HG03039 (cell line): ENCODE data around the gene DHH.
A peak's percentile ranks its signal among the peaks of the same experiment; 100 is the strongest.
"Not testable (repeated sequence)": the region's sequence is repeated elsewhere in the genome, so short reads cannot be mapped to it uniquely, and the experiment has no call there.

ENCODE experiments used
- ATAC-seq: cut with Tn5 transposase; IDR thresholded peaks from one replicate; pipeline ENCODE4 v1.9.1; 2021; ENCODE audit warnings: mild to moderate bottlenecking, moderate library complexity; ENCODE audit not compliant: unreplicated experiment

Gene DHH

DNA sequence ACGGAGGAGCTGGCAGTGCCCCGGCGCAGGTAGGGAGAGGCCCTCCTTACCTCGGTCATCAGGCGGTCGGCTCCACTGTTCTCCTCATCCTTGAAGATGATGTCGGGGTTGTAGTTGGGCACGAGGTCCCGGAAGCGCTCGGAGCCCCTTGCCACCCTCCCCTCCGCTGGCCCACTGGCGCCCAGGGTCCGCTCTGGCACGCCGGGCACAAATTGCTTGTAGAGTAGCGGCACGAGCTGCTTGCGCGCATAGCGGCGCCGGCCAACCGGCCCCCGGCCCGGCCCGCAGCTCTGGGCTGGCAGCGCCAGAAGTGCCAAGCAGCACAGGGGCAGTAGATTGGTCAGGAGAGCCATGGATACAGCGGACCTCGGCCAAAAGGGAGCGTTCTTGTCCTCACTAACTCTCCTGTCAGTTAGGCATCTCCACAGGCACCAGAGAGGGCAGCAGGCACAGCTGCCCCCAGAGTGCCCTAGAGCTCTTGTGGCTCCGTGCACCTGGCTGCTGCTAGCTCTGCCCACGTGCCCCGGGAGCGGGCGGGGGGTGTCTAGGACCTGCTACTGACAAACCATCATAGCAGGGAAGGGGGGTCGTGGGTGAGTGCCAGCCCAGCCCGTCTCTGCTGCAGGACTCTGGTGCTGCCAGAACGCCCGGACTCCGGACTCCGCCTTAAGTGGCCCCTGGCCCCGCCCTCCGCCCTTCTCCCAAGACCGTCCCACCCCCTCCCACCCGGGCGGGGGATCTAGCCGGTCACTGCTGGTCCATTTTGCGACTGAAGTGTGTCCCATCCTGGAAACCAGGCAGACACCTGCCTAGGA is at the start of gene DHH:
Gene DHH (minus strand): TSS at position 642 of the 815 bp plus-strand sequence. CDS start 289 bp downstream, at position 353.
- no peak for ATAC-seq

DNA sequence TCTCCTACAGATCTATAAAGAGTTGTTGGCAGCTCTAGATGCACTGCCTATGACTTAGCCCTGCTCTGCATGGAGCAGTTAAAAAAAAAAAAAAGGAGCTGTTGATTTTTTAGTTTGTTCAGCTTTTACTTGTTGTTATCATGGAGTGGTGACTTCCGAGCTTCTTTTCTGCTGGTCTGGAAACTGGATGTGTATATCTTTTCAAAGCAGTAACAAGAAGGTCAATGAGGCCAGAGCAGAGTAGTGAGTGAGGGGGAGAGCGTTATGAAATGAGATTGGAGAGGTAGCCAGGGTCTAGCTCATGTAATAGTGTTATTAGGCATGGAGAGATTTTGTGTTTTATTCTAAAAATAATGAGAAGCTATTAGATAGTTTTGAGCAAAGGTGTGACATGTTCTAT is 49.8 kb upstream of the DHH start:
- ATAC-seq, result no peak

DNA sequence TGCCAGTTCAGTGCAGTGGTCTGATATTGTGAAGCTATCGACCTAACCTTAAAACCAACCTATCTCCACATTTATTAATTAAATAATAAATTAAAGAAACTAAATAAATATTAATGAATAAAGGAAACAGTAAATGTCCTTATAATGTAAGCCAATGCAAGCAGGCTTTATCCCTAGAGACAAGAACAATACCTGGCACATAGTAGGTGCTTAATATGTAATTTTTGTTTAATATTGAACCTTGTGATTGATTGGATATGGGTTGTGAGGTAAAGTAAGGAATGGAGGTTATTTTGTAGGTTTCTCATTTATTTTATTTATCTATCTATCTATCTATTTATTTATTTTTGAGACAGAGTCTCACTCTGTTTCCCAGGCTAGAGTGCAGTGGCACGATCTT is 44.4 kb upstream of the DHH start:
- ATAC-seq, result no peak

DNA sequence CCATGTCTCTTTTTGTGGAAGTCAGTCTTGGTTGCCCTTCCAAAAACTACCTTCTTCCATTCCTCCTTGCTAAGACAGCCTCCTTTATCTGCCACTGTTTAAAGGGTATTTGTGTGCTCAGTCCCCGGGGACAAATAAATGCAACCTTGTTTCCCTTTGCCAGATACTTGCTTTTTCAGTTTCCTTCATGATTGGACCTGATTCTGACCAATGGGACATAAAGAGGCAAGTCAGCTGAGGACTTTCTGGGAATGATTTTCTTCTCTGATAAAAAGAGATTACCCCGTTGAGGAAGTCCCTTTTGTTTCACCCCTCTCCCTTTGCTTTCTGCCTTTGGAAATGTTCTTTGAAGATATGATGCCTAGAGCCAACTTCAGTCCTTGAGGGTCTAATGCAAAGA is 44.0 kb upstream of the DHH start:
- ATAC-seq, result no peak

DNA sequence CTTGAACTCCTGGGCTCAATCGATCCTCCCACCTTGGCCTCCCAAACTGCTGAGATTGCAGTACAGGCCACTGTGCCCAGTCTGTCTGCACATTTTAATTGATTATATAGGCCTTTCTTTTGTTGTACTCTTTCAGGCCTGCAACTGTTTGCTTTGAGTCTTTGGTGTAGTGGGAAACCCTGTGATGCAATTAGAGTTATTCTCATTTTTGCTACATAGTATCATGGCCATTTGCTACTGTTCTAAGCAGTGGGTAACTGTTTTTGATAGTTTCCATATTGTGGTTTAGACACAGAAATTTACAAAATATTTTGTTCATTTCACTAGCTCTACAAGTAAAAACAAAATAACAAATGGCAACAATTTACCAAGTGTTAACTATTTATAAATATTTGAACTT is 42.9 kb upstream of the DHH start:
- no peak for ATAC-seq

DNA sequence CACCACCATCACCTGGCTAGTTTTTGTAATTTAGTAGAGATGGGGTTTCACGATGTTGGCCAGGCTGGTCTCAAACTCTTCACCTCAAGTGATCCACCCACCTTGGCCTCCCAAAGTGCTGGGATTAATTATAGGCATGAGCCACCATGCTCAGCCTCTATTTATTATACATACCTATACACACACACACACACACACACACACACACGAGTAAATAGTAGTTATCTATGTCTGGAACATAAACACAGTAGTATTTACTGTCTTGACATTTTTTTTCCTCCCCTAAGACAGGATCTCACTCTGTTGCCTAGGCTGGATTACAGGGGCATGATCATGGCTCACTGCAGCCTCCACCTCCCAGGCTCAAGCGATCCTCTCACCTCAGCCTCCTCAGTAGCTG is 42.4 kb upstream of the DHH start:
- ATAC-seq, result not testable (repeated sequence)

DNA sequence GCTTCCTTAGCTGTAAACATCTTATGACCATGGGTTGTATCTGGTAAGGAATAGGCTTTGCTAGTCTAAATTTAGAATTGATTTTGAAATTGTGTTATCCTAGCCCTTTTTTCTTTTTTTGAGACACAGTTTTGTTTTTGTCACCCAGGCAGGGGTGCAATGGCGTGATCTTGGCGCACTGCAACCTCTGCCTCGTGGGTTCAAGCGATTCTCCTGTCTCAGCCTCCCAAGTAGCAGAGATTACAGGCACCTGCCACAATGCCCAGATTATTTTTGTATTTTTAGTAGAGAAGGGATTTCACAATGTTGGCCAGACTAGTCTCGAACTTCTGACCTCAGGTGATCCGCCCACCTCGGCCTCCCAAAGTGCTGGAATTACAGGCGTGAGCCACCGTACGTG is 39.0 kb upstream of the DHH start:
- ATAC-seq, result no peak

DNA sequence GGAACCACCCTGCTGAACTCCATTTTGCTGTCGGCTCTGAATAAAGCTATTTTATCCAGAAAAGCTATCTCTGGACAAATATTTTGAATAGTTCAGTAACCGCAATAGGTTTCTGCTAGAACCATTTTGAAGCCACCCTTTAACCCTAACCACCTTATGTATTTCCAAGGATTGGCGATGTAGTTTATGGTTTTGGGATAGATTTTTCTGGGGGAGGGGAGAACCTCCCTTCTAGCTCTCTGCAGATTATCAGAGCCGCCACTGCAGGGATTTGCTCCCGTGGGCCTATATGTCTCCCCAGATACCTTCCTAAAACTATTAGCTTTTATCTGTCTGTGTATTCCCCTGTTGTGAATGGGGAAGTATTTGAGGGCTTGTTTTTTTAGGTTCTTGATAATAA is 38.4 kb upstream of the DHH start:
- no peak for ATAC-seq

DNA sequence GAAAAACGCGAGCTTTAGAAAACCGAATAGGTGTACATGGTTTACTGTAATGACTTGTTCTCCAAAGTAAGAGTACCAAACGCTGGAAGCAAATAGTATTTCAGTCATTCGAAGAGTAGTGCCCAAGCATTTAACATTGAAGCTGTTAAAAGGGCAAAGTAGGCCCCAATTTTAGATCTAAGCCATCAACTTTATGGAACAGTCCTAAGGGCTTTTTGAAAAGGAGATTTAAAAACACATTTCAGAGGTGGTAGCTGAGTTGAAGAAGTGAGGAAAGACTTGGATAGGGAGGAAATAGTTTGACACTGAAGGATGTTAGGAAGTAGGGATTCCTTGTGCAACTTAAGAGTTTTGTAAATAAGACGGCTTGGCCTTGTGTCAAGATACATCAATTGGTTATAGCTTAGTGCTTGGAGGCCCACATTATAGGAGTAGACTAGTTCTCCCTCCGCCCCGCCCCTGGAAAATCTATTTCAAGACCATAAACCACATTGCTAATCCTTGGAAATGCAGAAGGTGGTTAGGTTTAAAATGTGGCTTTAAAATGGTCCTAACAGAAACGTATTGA is 37.4 kb upstream of the DHH start:
- ATAC-seq, result no peak

DNA sequence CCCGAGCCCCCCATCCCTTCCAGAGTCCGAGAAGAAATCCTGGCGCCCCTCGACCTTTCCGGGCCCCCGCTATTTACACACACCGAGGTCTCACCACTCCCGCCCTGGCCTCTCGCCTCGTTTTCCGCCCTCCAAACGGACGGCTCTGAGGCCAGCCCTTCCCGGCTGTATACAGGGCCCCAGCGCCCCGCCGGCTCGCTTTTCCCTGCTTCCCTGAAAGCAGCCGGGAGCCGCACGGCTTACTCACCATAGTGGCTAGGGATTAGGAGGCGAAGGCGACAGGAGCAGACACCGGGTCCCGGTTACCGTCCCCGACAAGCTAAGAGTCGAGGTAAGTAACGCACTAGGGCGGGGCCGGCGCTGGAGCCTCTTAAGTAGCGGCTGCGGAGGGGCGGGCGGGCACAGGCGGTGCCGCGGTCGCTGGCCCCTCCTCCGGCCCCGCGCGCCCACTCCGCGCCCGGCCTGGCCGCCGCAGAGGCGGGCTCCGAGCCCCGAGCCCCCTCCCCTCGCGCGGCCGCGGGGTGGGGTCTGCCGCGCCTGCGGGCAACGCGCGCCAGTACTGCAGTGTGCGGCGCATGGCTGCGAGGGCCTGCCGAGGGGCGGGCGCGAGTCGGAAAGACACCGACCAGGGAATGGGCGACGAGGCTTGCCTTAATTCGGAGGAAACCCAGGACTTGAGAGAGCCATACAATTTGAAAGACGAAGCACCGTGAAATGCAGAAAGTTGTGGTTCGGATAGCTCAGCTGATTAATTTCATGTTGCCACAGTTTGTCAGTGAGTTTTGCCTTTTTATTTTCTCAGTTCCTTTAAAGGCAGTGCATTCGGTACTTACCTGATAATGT is 36.7 kb upstream of the DHH start, which contains the start of gene TUBA1B:
Gene TUBA1B (minus strand): TSS at position 345 of the 843 bp plus-strand sequence. CDS start 95 bp downstream, at position 250.
- ATAC-seq, result peak; percentile 58

DNA sequence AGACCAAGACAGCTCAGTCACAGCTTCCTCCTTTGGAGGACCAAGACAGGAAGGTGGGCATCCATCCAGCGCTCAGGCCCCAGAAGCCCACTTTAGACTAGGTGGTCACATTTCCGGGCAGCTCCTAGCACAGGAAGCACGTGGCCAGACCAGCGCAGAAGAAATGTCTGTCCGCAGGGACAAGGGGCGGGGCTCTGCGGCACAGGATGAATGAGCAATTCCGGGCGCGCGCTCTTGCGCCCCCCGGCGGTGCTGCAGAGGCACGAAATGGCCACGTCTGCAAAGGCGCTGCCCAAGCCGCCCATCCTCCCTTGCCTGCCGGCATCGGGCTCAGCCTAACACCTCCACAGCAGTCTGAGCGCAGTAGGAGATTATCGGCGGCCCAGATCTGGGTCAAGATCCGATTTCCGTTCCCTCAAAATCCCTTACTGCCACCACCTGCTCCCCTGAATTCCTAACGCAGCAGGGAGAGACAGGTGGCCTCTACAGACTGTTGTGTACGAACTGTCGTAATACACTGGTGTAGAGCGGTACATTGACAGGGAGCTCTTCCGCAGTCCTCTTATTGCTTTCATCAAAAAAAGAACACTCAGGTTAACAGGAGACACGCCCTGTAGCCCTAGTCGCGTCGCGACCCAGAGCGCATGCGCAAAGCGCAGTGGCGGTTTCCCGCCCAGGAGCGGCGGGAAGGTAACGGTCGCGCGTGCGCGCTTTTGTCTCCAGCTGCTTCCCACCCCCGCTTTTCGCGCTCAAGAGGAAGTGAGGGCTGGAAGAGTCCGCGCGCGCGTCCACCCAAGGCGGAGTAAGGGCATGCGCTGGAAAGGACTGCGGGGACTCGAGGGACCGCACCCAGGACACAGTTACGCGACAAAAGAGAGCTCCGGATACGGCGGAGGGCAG is 35.8 kb upstream of the DHH start:
- ATAC-seq, result peak; percentile 40

DNA sequence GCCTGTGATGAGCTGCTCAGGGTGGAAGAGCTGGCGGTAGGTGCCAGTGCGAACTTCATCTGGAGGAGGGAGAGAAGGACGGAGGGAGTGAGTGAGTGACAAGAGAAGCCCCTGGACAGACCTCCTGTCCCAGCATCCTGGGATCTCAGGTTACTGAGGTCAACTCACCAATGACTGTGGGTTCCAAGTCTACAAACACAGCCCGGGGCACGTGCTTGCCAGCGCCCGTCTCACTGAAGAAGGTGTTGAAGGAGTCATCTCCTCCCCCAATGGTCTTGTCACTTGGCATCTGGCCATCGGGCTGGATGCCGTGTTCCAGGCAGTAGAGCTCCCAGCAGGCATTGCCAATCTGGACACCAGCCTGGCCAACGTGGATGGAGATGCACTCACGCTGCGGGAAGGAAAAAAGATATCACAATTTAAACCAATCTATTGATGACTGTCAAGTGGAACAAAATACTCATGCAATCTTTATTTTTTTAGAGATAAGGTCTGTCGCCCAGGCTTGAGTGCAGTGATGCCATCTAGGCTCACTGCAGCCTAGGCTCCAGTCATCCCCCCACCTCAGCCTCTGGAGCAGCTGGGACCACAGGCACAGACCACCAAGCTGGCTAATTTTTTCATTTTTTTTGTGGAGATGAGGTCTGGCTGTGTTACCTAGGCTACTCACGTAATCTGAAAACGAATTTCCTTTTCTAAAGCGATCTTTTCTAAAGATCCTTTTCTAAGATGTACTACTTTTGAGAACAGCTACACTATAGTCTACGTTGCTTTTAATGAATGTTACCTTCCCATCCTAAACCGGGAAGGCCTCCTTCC is 34.9 kb upstream of the DHH start:
- no peak for ATAC-seq

DNA sequence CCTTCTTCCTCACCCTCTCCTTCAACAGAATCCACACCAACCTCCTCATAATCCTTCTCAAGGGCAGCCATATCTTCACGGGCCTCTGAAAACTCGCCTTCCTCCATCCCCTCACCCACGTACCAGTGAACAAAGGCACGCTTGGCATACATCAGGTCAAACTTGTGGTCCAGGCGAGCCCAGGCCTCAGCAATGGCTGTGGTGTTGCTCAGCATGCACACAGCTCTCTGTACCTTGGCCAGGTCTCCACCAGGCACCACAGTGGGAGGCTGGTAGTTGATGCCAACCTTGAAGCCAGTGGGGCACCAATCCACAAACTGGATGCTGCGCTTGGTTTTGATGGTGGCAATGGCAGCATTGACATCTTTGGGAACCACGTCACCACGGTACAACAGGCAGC is 33.4 kb upstream of the DHH start:
- not testable (repeated sequence) for ATAC-seq

DNA sequence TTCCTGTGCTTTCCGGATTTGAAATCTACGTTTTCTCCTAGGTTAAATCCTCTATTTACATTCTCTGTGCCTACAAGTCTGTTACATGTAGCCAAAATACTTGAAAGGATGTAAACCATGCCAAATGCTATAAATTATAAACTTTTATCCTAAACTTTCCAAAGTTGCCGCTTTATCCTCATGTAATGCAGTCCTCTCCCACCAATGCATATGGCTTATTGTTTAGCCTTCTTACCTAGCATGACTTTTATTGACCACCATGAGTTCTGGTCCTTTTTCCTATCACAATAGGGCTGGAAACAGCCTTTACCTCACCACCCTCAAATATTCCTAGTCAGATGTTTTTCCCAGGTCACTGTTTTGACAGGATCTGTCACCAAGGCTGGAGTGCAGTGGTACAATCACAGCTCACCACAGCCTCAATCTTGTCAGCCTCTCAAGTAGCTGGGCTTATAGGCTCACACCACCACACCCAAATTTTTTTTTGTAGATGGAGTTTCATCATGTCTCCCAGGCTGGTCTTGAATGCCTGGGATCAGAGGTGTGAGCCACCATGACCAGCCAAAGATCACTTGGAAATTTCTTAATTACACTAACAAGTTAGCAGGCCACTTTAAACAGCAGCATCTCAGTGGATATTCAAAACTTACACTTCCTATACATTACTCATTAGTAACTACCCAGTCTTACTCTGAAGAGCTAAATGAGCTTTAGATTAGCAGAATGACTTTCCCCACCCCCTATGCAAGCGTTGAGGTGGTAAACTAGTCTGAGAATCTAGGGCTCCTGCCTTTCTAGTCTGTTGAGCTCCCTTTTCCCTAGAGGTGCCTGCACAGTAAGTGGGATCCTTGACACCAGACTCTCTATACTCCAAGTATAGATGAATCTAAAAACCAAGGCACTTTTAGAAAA is 32.5 kb upstream of the DHH start:
- ATAC-seq, result no peak

DNA sequence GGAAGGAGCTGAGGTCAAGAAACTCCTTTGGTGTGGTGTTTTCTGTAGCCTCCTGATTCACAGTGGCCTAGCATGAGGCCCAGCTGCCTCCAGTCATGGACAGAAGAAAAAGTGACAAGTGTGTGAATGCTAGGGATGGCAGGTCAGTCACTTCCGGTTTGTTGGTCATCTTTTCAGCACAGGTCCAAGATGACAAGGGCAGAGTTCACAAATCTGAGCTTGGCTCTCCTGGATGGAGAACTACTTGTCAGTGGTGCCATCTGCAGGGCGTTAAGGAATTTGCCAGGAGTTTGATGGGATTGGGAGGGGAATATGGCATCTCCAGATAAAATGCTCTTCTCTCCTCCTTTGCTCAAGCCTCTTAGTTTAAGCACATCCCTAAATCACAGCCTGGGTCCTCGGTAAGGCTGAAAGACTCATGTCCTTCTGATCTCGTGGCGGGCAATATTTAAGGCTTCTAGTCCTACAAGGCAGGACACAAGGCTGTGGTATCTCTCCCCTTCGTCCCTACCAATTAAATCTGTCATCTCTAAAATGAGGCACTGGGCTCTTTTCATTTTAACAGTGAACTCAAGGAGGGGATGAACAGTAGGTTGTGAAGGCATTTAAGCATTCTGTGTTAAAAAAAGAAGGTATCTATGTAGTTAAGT is 26.6 kb upstream of the DHH start:
- ATAC-seq, result no peak

DNA sequence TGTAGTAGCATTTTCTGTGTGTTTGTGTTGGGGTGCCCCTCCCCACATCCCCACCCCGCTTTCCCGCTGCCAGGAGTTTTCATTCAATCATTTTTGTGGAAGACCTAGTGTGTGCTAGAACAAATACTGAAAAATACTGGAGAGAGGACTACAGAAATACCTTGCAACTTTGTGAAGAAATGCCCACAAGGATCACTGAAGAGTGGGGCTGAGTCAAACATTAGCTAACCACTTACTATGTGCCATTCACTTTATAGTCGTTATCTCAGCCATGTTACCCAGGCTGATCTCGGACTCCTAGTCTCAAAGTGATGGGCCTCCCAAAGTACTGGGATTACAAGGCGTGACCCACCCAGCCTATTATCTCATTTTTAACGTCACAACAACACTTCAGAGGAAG is 16.6 kb upstream of the DHH start:
- no peak for ATAC-seq

DNA sequence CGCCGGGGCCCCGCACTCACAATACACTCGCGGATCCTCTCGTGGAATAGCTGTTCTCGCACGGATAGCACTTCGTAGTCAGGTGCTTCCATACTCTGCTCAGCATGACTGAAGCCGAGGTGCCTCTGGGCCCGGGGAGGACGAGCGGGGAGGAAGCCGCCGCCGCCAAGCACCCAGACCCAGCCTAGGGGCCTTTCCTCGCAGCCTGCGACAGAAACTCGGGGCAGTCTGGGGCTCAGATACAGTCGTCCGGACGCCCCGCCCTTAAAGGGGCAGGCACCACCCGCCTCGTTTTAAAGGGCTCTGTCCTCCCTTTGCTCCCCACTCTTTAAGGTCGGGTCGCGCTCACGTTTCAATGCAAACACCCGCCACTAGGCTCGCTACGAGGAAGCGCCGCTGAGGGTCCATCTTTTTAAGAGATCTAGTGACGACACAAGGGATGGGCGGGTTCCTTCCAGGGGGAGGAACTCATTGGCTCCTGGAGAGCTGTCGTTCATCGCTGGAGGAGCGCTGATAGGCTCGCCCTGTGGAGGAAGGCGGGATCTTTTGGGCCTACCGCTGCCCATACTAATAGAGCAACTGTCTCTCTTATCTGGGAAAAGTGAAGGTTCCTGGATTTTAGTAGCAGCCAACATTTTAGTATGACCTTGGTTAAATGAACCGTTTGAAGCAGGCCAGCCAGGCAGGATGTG is 16.0 kb upstream of the DHH start, which contains the start of gene LMBR1L:
Gene LMBR1L (minus strand): TSS at position 384 of the 692 bp plus-strand sequence. CDS start 292 bp downstream, at position 92.
- ATAC-seq, result peak; percentile 96
